PC-3 (cell line): ENCODE results near the gene ESR2.

Experiments used
- CTCF ChIP-seq: fragments of 300-600 bp; sonication (generic); conservative IDR thresholded peaks from 2 replicates; pipeline ENCODE4 v1.5.1; 2017; ENCODE audit warnings: antibody characterized with exemption, low read depth, mild to moderate bottlenecking, low read length
- EZH2phosphoT487 ChIP-seq: fragments of 300-600 bp; sonication (generic); IDR thresholded peaks from 2 replicates; pipeline ENCODE4 v1.6.1; 2018; ENCODE audit warnings: mild to moderate bottlenecking, antibody characterized with exemption, low read length, borderline replicate concordance

DNA sequence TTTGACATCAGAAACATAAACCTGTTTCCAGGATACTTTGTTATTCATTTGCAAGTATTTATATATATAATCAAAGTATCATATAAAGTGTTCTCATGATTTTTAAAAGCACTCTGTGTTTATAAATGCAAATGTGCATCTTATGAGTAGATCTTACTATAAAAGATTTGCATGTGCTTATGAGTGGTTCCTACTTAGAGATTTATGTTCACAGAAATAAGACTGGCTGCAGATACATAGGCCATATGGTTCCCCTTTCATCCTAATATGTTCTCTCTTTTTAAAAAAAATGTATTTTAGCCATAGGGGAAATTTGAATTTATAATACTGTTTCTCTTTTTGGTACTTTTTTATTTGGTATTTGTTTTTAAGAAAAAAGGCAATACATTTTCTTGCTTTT is 174.2 kb downstream of the ESR2 start:
- TF ChIP-seq CTCF, result no peak
- TF ChIP-seq EZH2phosphoT487, result no peak
